ENCODE results near the gene MGARP. TPM values are rescaled to one million over a fixed set of nuclear protein-coding genes. Genes with fewer than 3 reads are reported as not detected.
A peak's percentile ranks its signal among the peaks of the same experiment; 100 is the strongest.

MGARP gene
- total and polyA plus RNA-seq, 3 donors from 2014 or later = 2.3 to 10.9 (median 3.1) TPM

- H3K4me3 ChIP-seq = no peak overlapping the region
- no peak overlapping the region for H3K27ac ChIP-seq
- no peaks in the 10 kb centered on the region for H3K36me3 ChIP-seq (ENCODE audit: low read depth, missing control alignments)
- TF ChIP-seq, protein P1, sequence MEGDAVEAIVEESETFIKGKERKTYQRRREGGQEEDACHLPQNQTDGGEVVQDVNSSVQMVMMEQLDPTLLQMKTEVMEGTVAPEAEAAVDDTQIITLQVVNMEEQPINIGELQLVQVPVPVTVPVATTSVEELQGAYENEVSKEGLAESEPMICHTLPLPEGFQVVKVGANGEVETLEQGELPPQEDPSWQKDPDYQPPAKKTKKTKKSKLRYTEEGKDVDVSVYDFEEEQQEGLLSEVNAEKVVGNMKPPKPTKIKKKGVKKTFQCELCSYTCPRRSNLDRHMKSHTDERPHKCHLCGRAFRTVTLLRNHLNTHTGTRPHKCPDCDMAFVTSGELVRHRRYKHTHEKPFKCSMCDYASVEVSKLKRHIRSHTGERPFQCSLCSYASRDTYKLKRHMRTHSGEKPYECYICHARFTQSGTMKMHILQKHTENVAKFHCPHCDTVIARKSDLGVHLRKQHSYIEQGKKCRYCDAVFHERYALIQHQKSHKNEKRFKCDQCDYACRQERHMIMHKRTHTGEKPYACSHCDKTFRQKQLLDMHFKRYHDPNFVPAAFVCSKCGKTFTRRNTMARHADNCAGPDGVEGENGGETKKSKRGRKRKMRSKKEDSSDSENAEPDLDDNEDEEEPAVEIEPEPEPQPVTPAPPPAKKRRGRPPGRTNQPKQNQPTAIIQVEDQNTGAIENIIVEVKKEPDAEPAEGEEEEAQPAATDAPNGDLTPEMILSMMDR (IDR thresholded peaks at IDR 0.05) = no peak
- no peak for TF ChIP-seq POLR2A (IDR thresholded peaks at IDR 0.05)
- DNase-seq = no peak
- H3K4me1 ChIP-seq = peaks cover 3% of the 10 kb centered on the region
- intact Hi-C loops (cut with DNase I; ENCODE audit: low total_unique reads) = no loop called here
- no peaks in the 10 kb centered on the region for H3K9me3 ChIP-seq
- no peaks in the 10 kb centered on the region for H3K27me3 ChIP-seq
These were observed 2.7 kb upstream of the MGARP start for GRCh38 chr4:139282721-139283075.

- peaks cover 3% of the 10 kb centered on the region for H3K4me1 ChIP-seq
- no peaks in the 10 kb centered on the region for H3K27me3 ChIP-seq
- TF ChIP-seq POLR2A (IDR thresholded peaks at IDR 0.05) = no peak
- TF ChIP-seq, protein P1 (IDR thresholded peaks at IDR 0.05) = no peak
- no peaks in the 10 kb centered on the region for H3K36me3 ChIP-seq (ENCODE audit: low read depth, missing control alignments)
- DNase-seq = no peak
- no peak overlapping the region for H3K27ac ChIP-seq
- no peak overlapping the region for H3K4me3 ChIP-seq
- 33 to 55% methylated on average over 7 of the region's 7 CpGs for WGBS, 2 donors
- H3K9me3 ChIP-seq = no peaks in the 10 kb centered on the region
- intact Hi-C loops (cut with DNase I; ENCODE audit: low total_unique reads) = no loop called here
These were observed 2.2 kb upstream of the MGARP start for GRCh38 chr4:139282065-139282720.

GRCh38 chr4:139278912-139279759 lies 889 bp downstream of the MGARP start:
- no peak for TF ChIP-seq POLR2A (IDR thresholded peaks at IDR 0.05)
- TF ChIP-seq, protein P1 (IDR thresholded peaks at IDR 0.05) = no peak
- intact Hi-C loops (cut with DNase I; ENCODE audit: low total_unique reads) = no loop called here
- Histone ChIP-seq H3K4me3 (peak overlapping the region; percentile 49 to 60), H3K27me3 (no peaks in the 10 kb centered on the region), H3K27ac (peak overlapping the region in 1 of 2 donors; percentile 67), H3K4me1 (peaks cover 3% of the 10 kb centered on the region), H3K36me3 (ENCODE audit: low read depth, missing control alignments) (no peaks in the 10 kb centered on the region), H3K9me3 (no peaks in the 10 kb centered on the region)
- no peak for DNase-seq
- 13 to 15% methylated on average over 40 of the region's 40 CpGs for WGBS, 2 donors

GRCh38 chr4:139278485-139278884 lies 1.5 kb downstream of the MGARP start:
- intact Hi-C loops (cut with DNase I; ENCODE audit: low total_unique reads) = no loop called here
- WGBS, 2 donors = 32 to 42% methylated on average over 16 of the region's 16 CpGs
- TF ChIP-seq, protein P1 (IDR thresholded peaks at IDR 0.05) = no peak
- TF ChIP-seq POLR2A (IDR thresholded peaks at IDR 0.05) = no peak

More at GRCh38 chr4:139278485-139278884, 1.5 kb downstream of the MGARP start:
- Histone ChIP-seq H3K4me1 (peaks cover 3% of the 10 kb centered on the region), H3K36me3 (ENCODE audit: low read depth, missing control alignments) (no peaks in the 10 kb centered on the region), H3K27ac (peak overlapping the region in 1 of 2 donors; percentile 67), H3K27me3 (no peaks in the 10 kb centered on the region), H3K4me3 (peak overlapping the region; percentile 49 to 60), H3K9me3 (no peaks in the 10 kb centered on the region)
- DNase-seq = no peak

Data from testis (tissue), 3 donors.